DND-41 (cell line): ENCODE data around the gene BAG3.
A peak's percentile ranks its signal among the peaks of the same experiment; 100 is the strongest.
"Not testable (repeated sequence)": the region's sequence is repeated elsewhere in the genome, so short reads cannot be mapped to it uniquely, and the experiment has no call there.

Experiments used
- ATAC-seq: fragments of 200-7000 bp; cut with Tn5 transposase; 3 replicates; pipeline ENCODE4 v1.9.1; 2021; ENCODE audit warnings: low read depth; ENCODE audit not compliant: insufficient read depth
- DNase-seq: peaks from one replicate; pipeline ENCODE4 v3.0.0-alpha.2; 2020
- H2AFZ ChIP-seq: 2 replicates; pipeline ENCODE4 v1.6.0; 2012; ENCODE audit warnings: low read depth, low read length
- H3K27ac ChIP-seq: 2 replicates; pipeline ENCODE4 v1.5.1; 2012; ENCODE audit warnings: low read length, inconsistent platforms
- H3K27me3 ChIP-seq: fragments of 200-600 bp; sonication (generic); 2 replicates; pipeline ENCODE4 v1.6.0; 2012; ENCODE audit warnings: low read length, mild to moderate bottlenecking, inconsistent platforms; ENCODE audit not compliant: insufficient read depth, poor library complexity
- H3K36me3 ChIP-seq: 2 replicates; pipeline ENCODE4 v1.5.1; 2012; ENCODE audit warnings: low read length, inconsistent platforms; ENCODE audit not compliant: insufficient read depth
- H3K4me1 ChIP-seq: 2 replicates; pipeline ENCODE4 v1.5.1; 2012; ENCODE audit warnings: mild to moderate bottlenecking, low read length; ENCODE audit not compliant: insufficient read depth
- H3K4me2 ChIP-seq: 2 replicates; pipeline ENCODE4 v1.6.0; 2012; ENCODE audit warnings: mild to moderate bottlenecking, moderate library complexity, low read length, inconsistent platforms; ENCODE audit not compliant: insufficient read depth
- H3K4me3 ChIP-seq, 2 experiments: fragments of 200-600 bp in 1 of 2; shearing (Covaris generic) in 1 of 2; 2 replicates each; pipeline ENCODE4 v1.5.1; 2012 to 2016; ENCODE audit warnings: inconsistent platforms in 2 of 2, low read length in 2 of 2, mild to moderate bottlenecking in 2 of 2, low read depth in 1 of 2, moderate library complexity in 1 of 2
- H3K79me2 ChIP-seq: 2 replicates; pipeline ENCODE4 v1.6.0; 2012; ENCODE audit warnings: low read length, inconsistent platforms; ENCODE audit not compliant: insufficient read depth
- H3K9ac ChIP-seq: 2 replicates; pipeline ENCODE4 v1.6.0; 2012; ENCODE audit warnings: low read depth, mild to moderate bottlenecking, inconsistent platforms, low read length, moderate library complexity
- H3K9me3 ChIP-seq: 2 replicates; pipeline ENCODE4 v1.5.1; 2012; ENCODE audit warnings: low read length, moderate library complexity, mild to moderate bottlenecking, inconsistent platforms; ENCODE audit not compliant: insufficient read depth, severe bottlenecking
- H4K20me1 ChIP-seq: 2 replicates; pipeline ENCODE4 v1.6.0; 2012; ENCODE audit warnings: low read length; ENCODE audit not compliant: insufficient read depth
- EZH2 ChIP-seq: IDR thresholded peaks from 3 replicates; pipeline ENCODE4 v1.6.1; 2012; ENCODE audit warnings: borderline replicate concordance, low read depth, mild to moderate bottlenecking, moderate library complexity, low read length, inconsistent platforms; ENCODE audit not compliant: severe bottlenecking
- TF ChIP-seq, protein P1 (sequence below): IDR thresholded peaks from 2 replicates; pipeline ENCODE4 v1.5.1; 2012; ENCODE audit warnings: borderline replicate concordance, low read length, moderate library complexity, mild to moderate bottlenecking; ENCODE audit not compliant: poor library complexity, severe bottlenecking; ENCODE audit errors: extremely low read depth

Gene BAG3

DNA sequence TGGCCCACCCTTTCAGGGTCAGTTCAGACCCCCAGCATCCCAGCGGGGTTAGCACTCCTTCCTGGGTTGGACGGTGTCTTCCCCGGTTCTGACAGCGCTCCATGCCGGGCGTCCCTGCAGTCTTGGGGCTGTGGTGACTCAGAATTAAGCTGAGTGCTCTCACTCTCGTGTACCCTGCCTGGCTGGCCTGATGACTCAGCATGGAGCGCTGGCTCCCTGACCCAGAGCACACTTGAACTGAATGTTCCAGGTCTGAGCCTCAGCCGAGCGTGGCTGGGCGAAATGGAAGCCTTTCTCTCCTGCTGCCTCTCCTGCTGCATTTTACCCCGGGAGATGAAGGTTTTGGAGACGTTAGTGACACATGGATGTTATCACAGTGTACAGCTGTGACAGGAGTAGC, 7.1 kb downstream of the BAG3 start:
- Histone ChIP-seq H3K27ac (no peak overlapping the region), H3K4me2 (no peak overlapping the region), H3K36me3 (no peaks in the 10 kb centered on the region), H3K9me3 (no peaks in the 10 kb centered on the region), H3K27me3 (no peaks in the 10 kb centered on the region), H3K9ac (no peak overlapping the region), H3K4me3 (no peak overlapping the region), H3K4me1 (peaks cover 1% of the 10 kb centered on the region; the same call in 1 of the 2 replicates), H2AFZ (no peak overlapping the region), H4K20me1 (no peaks in the 10 kb centered on the region; the same call in 1 of the 2 replicates), H3K79me2 (no peaks in the 10 kb centered on the region)
- DNase-seq: no peak
- no peak for ATAC-seq
- TF ChIP-seq, protein P1, sequence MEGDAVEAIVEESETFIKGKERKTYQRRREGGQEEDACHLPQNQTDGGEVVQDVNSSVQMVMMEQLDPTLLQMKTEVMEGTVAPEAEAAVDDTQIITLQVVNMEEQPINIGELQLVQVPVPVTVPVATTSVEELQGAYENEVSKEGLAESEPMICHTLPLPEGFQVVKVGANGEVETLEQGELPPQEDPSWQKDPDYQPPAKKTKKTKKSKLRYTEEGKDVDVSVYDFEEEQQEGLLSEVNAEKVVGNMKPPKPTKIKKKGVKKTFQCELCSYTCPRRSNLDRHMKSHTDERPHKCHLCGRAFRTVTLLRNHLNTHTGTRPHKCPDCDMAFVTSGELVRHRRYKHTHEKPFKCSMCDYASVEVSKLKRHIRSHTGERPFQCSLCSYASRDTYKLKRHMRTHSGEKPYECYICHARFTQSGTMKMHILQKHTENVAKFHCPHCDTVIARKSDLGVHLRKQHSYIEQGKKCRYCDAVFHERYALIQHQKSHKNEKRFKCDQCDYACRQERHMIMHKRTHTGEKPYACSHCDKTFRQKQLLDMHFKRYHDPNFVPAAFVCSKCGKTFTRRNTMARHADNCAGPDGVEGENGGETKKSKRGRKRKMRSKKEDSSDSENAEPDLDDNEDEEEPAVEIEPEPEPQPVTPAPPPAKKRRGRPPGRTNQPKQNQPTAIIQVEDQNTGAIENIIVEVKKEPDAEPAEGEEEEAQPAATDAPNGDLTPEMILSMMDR: no peak
- no peak for TF ChIP-seq EZH2

DNA sequence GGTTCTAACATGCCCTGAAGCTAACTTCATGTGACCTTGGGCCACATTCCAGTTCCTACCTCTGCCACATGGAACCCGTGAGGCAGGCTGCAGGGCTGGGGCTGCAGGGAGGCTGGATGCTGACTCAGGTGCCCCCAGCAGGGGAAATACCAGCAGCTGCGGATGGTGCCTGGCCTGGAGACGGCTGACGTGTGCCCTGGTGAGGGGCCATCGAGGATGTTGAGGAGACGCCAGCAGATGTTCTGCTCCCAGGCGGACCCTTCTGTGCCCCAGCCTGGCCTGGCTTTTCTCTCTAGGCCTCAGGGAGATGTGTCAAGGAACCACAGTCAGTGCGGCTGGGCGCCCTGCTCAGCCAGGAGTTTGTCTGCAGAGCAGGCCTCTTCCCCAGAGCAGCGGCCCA, 8.8 kb downstream of the BAG3 start:
- Histone ChIP-seq H3K4me1 (no peaks in the 10 kb centered on the region), H2AFZ (no peak overlapping the region), H3K79me2 (no peaks in the 10 kb centered on the region), H3K9ac (no peak overlapping the region), H3K9me3 (no peaks in the 10 kb centered on the region), H3K27ac (no peak overlapping the region), H3K4me2 (no peak overlapping the region), H3K36me3 (no peaks in the 10 kb centered on the region), H4K20me1 (no peaks in the 10 kb centered on the region; the same call in 1 of the 2 replicates), H3K27me3 (no peaks in the 10 kb centered on the region), H3K4me3 (no peak overlapping the region)
- TF ChIP-seq, protein P1: no peak
- no peak for TF ChIP-seq EZH2
- no peak for DNase-seq
- ATAC-seq: no peak

DNA sequence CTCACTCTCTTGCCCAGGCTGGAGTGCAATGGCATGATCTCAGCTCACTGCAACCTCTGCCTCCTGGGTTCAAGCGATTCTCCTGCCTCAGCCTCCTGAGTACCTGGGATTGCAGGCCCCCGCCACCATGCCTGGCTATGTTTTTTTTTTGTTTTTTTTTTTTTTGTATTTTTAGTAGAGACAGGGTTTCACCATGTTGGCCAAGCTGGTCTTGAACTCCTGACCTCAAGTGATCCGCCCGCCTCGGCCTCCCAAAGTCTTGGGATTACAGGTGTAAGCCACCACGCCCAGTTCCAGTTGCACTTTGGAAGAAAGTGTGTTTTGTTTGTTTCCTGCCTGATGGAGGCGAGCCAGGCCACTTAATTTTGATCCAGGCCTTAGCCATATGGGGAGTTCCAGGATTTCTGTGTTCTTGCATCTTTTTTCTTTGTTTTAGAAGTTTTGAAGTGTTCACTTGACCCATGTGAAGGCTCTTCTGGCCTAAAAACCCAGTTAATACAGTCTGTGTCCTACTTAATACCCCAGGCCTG, 11.0 kb downstream of the BAG3 start:
- not testable (repeated sequence) for H3K9ac ChIP-seq, H3K4me1 ChIP-seq, H3K9me3 ChIP-seq, H3K79me2 ChIP-seq, DNase-seq, H3K27me3 ChIP-seq, ATAC-seq, H4K20me1 ChIP-seq, H3K36me3 ChIP-seq, H3K27ac ChIP-seq, H3K4me2 ChIP-seq, H2AFZ ChIP-seq, H3K4me3 ChIP-seq

DNA sequence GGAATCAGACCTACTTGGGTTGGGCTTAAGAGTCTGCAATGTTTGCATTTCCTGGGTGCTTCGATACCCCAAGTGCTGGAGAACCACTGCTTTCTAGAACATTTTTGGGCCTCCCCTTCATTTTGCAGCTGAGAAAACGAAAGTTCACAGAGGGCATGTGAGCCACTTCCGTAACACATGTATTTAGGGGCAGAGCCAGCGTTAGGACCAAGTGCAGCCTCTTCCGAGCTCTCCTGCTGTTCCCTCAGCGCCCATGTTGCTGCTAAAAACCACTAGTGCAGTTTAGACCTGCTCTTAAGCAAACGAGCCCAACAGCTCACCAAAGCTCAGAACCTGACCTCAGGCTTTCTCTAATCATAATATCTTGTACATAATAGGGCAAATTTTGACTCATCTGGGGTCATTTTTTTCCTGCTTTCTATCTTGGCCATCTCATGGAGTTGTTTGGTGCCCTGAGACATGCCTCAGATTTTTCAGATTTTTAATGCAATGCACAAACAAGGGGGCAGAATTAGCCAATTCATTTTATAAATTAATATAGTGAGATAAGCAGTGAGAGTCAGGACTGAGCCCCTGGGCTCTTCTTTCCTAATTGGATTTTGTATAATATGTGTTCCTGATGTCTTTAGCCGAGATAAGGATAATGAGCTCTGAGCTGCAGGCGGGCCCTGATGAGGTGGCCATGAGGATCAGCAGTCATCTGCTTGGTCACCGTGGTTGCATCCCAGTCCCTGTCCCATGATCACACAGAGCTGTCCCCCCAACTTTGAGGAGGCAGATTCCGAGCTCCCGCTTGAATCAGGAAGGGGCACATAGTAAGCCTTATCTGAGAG, 12.9 kb downstream of the BAG3 start:
- Histone ChIP-seq H3K9me3 (no peaks in the 10 kb centered on the region), H3K36me3 (no peaks in the 10 kb centered on the region), H3K4me3 (no peak overlapping the region), H3K4me1 (no peaks in the 10 kb centered on the region), H3K9ac (no peak overlapping the region), H3K4me2 (no peak overlapping the region), H2AFZ (no peak overlapping the region), H3K27me3 (no peaks in the 10 kb centered on the region), H3K79me2 (no peaks in the 10 kb centered on the region), H4K20me1 (peaks cover 3% of the 10 kb centered on the region; the same call in 1 of the 2 replicates), H3K27ac (no peak overlapping the region)
- ATAC-seq (peak; percentile 62), DNase-seq (peak; percentile 28)
- no peak for TF ChIP-seq EZH2
- TF ChIP-seq, protein P1: no peak
